ENCODE results near the gene PPP4C.
A peak's percentile ranks its signal among the peaks of the same experiment; 100 is the strongest.

PPP4C gene

GRCh38 chr16:30065102-30065942 lies 10.5 kb upstream of the PPP4C start, which contains the start of gene ALDOA:
Gene ALDOA (plus strand): TSS chr16:30065760. CDS start chr16:30066898, 1,138 bp downstream.
- H3K36me3 ChIP-seq (ENCODE audit: low read length): peaks cover 13% of the 10 kb centered on the region
- peaks cover 3% of the 10 kb centered on the region; the same call in 1 of the 2 replicates for H3F3A ChIP-seq (ENCODE audit: insufficient read depth)
- peak within 1 kb of the TSS; percentile 98 for H3K9ac ChIP-seq (ENCODE audit: low read length)
- peaks cover 34% of the 10 kb centered on the region for H3K79me2 ChIP-seq (ENCODE audit: insufficient read depth, low read length)
- H3K9me2 ChIP-seq (replicated peaks; ENCODE audit: insufficient read depth, low read length): no peaks in the 10 kb centered on the region
- H3K9me3 ChIP-seq (ENCODE audit: insufficient read depth, low read length): no peaks in the 10 kb centered on the region
- peak within 1 kb of the TSS; percentile 8 for H2AFZ ChIP-seq (ENCODE audit: low read depth, low read length, severe bottlenecking)
- H3K4me3 ChIP-seq (ENCODE audit: insufficient read depth, low read length, poor library complexity, severe bottlenecking): peak within 1 kb of the TSS; percentile 84
- no peaks in the 10 kb centered on the region; the same call in 1 of the 2 replicates for H4K20me1 ChIP-seq (ENCODE audit: low read depth, low read length)
- TF ChIP-seq EZH2phosphoT487 (conservative IDR thresholded peaks at IDR 0.05; ENCODE audit: low read length): no peak
- H3K27ac ChIP-seq (ENCODE audit: low read depth, low read length): peak within 1 kb of the TSS; percentile 97
- no peaks in the 10 kb centered on the region for H3K27me3 ChIP-seq (ENCODE audit: low read length)
- peak within 1 kb of the TSS; percentile 87 for H3K4me2 ChIP-seq (ENCODE audit: low read depth, low read length, poor library complexity, severe bottlenecking)

- Histone ChIP-seq H3K27me3 (ENCODE audit: low read length) (no peaks in the 10 kb centered on the region), H2AFZ (ENCODE audit: low read depth, low read length, severe bottlenecking) (no peak overlapping the region), H4K20me1 (ENCODE audit: low read depth, low read length) (no peaks in the 10 kb centered on the region; the same call in 1 of the 2 replicates), H3K9me2 (replicated peaks; ENCODE audit: insufficient read depth, low read length) (no peaks in the 10 kb centered on the region), H3K4me2 (ENCODE audit: low read depth, low read length, poor library complexity, severe bottlenecking) (peak overlapping the region; percentile 68), H3K9ac (ENCODE audit: low read length) (peak overlapping the region; percentile 98), H3K79me2 (ENCODE audit: insufficient read depth, low read length) (peaks cover 34% of the 10 kb centered on the region), H3K36me3 (ENCODE audit: low read length) (peaks cover 16% of the 10 kb centered on the region), H3K9me3 (ENCODE audit: insufficient read depth, low read length) (no peaks in the 10 kb centered on the region), H3K27ac (ENCODE audit: low read depth, low read length) (peak overlapping the region; percentile 65), H3K4me3 (ENCODE audit: insufficient read depth, low read length, poor library complexity, severe bottlenecking) (peak overlapping the region; percentile 84), H3F3A (ENCODE audit: insufficient read depth) (peaks cover 5% of the 10 kb centered on the region; the same call in 1 of the 2 replicates)
- TF ChIP-seq CTCF (IDR thresholded peaks at IDR 0.05; ENCODE audit: insufficient read depth, low read length, poor library complexity, severe bottlenecking): no peak
- TF ChIP-seq EZH2phosphoT487 (conservative IDR thresholded peaks at IDR 0.05; ENCODE audit: low read length): no peak
These were observed 9.6 kb upstream of the PPP4C start for GRCh38 chr16:30065943-30066760.

GRCh38 chr16:30066761-30067583 lies 8.8 kb upstream of the PPP4C start:
- Histone ChIP-seq H3K36me3 (ENCODE audit: low read length) (peaks cover 16% of the 10 kb centered on the region), H3K27me3 (ENCODE audit: low read length) (no peaks in the 10 kb centered on the region), H3F3A (ENCODE audit: insufficient read depth) (peaks cover 13% of the 10 kb centered on the region), H3K9me2 (replicated peaks; ENCODE audit: insufficient read depth, low read length) (no peaks in the 10 kb centered on the region), H2AFZ (ENCODE audit: low read depth, low read length, severe bottlenecking) (no peak overlapping the region), H3K79me2 (ENCODE audit: insufficient read depth, low read length) (peaks cover 34% of the 10 kb centered on the region), H3K9ac (ENCODE audit: low read length) (peak overlapping the region; percentile 98), H3K4me3 (ENCODE audit: insufficient read depth, low read length, poor library complexity, severe bottlenecking) (peak overlapping the region; percentile 84), H3K9me3 (ENCODE audit: insufficient read depth, low read length) (no peaks in the 10 kb centered on the region), H3K4me2 (ENCODE audit: low read depth, low read length, poor library complexity, severe bottlenecking) (peak overlapping the region; percentile 68), H4K20me1 (ENCODE audit: low read depth, low read length) (no peaks in the 10 kb centered on the region; the same call in 1 of the 2 replicates), H3K27ac (ENCODE audit: low read depth, low read length) (peak overlapping the region; percentile 65)
- TF ChIP-seq CTCF (IDR thresholded peaks at IDR 0.05; ENCODE audit: insufficient read depth, low read length, poor library complexity, severe bottlenecking): no peak
- no peak for TF ChIP-seq EZH2phosphoT487 (conservative IDR thresholded peaks at IDR 0.05; ENCODE audit: low read length)

Measured in SU-DHL-6 (cell line).